Neural cell (in vitro differentiated cells): ENCODE measurements around the gene AZGP1.

ENCODE experiments used
- EZH2 ChIP-seq: fragments of 200-600, 300-800 bp; shearing (Covaris generic), sonication (generic); IDR thresholded peaks from 2 replicates; pipeline ENCODE4 v1.6.1; 2014; ENCODE audit warnings: antibody characterized with exemption, low read length, borderline replicate concordance, mild to moderate bottlenecking; ENCODE audit not compliant: insufficient read depth, poor library complexity, severe bottlenecking
- MXI1 ChIP-seq: fragments of 450-650 bp; conservative IDR thresholded peaks from 2 replicates; pipeline ENCODE4 v1.6.1; 2014; ENCODE audit warnings: antibody characterized with exemption, mild to moderate bottlenecking; ENCODE audit not compliant: poor library complexity, severe bottlenecking
- SMC3 ChIP-seq: fragments of 450-650 bp; conservative IDR thresholded peaks from 2 replicates; pipeline ENCODE4 v1.6.1; 2014; ENCODE audit warnings: antibody characterized with exemption, mild to moderate bottlenecking, moderate library complexity; ENCODE audit not compliant: poor library complexity
- TF ChIP-seq, protein P1 (sequence below): fragments of 450-650 bp; IDR thresholded peaks from 2 replicates; pipeline ENCODE4 v1.5.1; 2014; ENCODE audit warnings: antibody characterized with exemption, mild to moderate bottlenecking, moderate library complexity; ENCODE audit not compliant: poor library complexity, severe bottlenecking

DNA sequence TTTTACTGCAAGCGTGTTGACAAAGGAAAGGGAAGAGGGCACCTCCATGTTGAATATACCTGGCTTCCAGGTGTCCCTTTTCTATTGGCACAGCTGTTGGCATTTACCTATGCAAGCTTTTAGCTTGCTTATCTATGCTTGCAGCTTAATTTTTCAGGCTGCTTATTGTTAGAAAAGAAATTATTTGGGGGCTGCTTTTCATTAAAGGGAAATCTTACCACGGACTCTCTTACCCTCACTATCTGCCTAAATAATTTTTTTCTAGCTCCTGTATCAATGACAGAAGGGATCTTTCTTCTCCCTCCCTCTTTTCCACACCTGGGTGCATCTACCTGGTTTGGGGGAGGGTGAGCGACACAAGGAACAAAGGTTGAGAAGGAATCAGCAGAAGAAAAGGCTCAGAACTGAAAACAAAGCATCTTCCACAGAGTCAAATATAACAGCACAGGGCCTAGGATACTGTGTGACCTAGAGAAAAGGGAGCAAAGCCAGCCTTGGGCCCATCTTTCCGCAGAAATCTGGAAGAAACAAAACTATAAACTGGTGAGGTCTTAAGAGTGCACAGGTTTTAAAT is 31.2 kb downstream of the AZGP1 start:
- TF ChIP-seq, protein P1, sequence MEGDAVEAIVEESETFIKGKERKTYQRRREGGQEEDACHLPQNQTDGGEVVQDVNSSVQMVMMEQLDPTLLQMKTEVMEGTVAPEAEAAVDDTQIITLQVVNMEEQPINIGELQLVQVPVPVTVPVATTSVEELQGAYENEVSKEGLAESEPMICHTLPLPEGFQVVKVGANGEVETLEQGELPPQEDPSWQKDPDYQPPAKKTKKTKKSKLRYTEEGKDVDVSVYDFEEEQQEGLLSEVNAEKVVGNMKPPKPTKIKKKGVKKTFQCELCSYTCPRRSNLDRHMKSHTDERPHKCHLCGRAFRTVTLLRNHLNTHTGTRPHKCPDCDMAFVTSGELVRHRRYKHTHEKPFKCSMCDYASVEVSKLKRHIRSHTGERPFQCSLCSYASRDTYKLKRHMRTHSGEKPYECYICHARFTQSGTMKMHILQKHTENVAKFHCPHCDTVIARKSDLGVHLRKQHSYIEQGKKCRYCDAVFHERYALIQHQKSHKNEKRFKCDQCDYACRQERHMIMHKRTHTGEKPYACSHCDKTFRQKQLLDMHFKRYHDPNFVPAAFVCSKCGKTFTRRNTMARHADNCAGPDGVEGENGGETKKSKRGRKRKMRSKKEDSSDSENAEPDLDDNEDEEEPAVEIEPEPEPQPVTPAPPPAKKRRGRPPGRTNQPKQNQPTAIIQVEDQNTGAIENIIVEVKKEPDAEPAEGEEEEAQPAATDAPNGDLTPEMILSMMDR = no peak
- no peak for TF ChIP-seq SMC3
- no peak for TF ChIP-seq EZH2
- TF ChIP-seq MXI1 = no peak
